HCT116 (cell line): ENCODE data around the gene STAU1. TPM values are rescaled to one million over a fixed set of nuclear protein-coding genes. Genes with fewer than 3 reads are reported as not detected.

ENCODE experiments used
- ATAC-seq: fragments of 200-7000 bp; cut with Tn5 transposase; 2 replicates; pipeline ENCODE4 v1.9.1; 2020; ENCODE audit warnings: mild to moderate bottlenecking, moderate library complexity
- BruUV-seq: library from RNA; stranded (reverse); fragments of 400-500 nt; replicated peaks from 2 replicates; lab custom pipeline; 2021; lab: Mats Ljungman, UMichigan
- CTCF ChIA-PET: fragments of 300-600 bp; sonication (Branson Sonifier 250); formaldehyde crosslinking; loops from one replicate; lab custom pipeline; 2021; ENCODE audit warnings: antibody characterized with exemption; lab: Charles Lee
- POLR2A ChIA-PET: fragments of 300-600, 350-600 bp; sonication (Branson Sonifier 250); formaldehyde crosslinking; loops from one replicate; lab custom pipeline; 2021; ENCODE audit warnings: antibody characterized with exemption; lab: Charles Lee
- RAD21 ChIA-PET, 2 experiments: fragments of 300-600 bp; sonication (Branson Sonifier 250); formaldehyde crosslinking; loops; one replicate each; lab custom pipeline; 2023; ENCODE audit warnings: low total read pairs in 2 of 2; ENCODE audit not compliant: uncharacterized antibody in 2 of 2, unreplicated experiment in 2 of 2, low non-redundant PET in 1 of 2; lab: Charles Lee
- DNase-seq: peaks from one replicate; pipeline ENCODE4 v3.0.0-alpha.2; 2010; ENCODE audit warnings: low read depth, low spot score
- H2AFZ ChIP-seq: fragments of 200-600 bp; shearing (Covaris generic), sonication (generic); 2 replicates; pipeline ENCODE4 v1.6.1; 2017; ENCODE audit warnings: low read depth, mixed run types, mixed read lengths, antibody characterized with exemption, low read length; ENCODE audit not compliant: poor library complexity, severe bottlenecking
- H3K27ac ChIP-seq: 2 replicates; pipeline ENCODE4 v1.5.1; 2012; ENCODE audit warnings: low read depth, low read length
- H3K27me3 ChIP-seq: fragments of 200-600 bp; sonication (generic); 2 replicates; pipeline ENCODE4 v1.6.1; 2016; ENCODE audit warnings: mixed run types, low read length, mixed read lengths; ENCODE audit not compliant: insufficient read depth
- H3K36me3 ChIP-seq, 2 experiments: fragments of 200-500 bp in 1 of 2; fragments of 200-600 bp in 1 of 2; sonication (Bioruptor generic) in 1 of 2; sonication (generic) in 1 of 2; 2 replicates each; pipeline versions ENCODE4 v1.5.1 to v1.6.1; 2014 to 2016; ENCODE audit warnings: low read length in 2 of 2, inconsistent platforms in 1 of 2, mixed read lengths in 1 of 2, mixed run types in 1 of 2; ENCODE audit not compliant: insufficient read depth in 2 of 2, control insufficient read depth in 1 of 2
- H3K4me1 ChIP-seq, 2 experiments: fragments of 200-600 bp in 1 of 2; sonication (generic) in 1 of 2; 2 replicates each; pipeline versions ENCODE4 v1.5.1 to v1.6.1; 2012 to 2017; ENCODE audit warnings: low read length in 2 of 2, inconsistent platforms in 1 of 2, mild to moderate bottlenecking in 1 of 2, mixed read lengths in 1 of 2, mixed run types in 1 of 2, moderate library complexity in 1 of 2; ENCODE audit not compliant: insufficient read depth in 2 of 2, control insufficient read depth in 1 of 2
- H3K4me2 ChIP-seq: fragments of 200-600 bp; sonication (generic); 2 replicates; pipeline ENCODE4 v1.6.1; 2017; ENCODE audit warnings: mixed run types, low read length, mixed read lengths
- H3K4me3 ChIP-seq, 2 experiments: fragments of 200-600 bp in 1 of 2; sonication (generic) in 1 of 2; replicated peaks in 1 of 2; 2 replicates each; pipeline ENCODE4 v1.5.1; 2011 to 2016; ENCODE audit warnings: low read length in 2 of 2, control low read depth in 1 of 2, low read depth in 1 of 2, mild to moderate bottlenecking in 1 of 2, mixed read lengths in 1 of 2, mixed run types in 1 of 2
- H3K79me2 ChIP-seq: fragments of 200-600 bp; sonication (generic); 2 replicates; pipeline ENCODE4 v1.6.1; 2017; ENCODE audit warnings: mild to moderate bottlenecking, mixed run types, low read length, moderate library complexity, mixed read lengths; ENCODE audit not compliant: insufficient read depth
- H3K9ac ChIP-seq: fragments of 200-600 bp; sonication (generic); 2 replicates; pipeline ENCODE4 v1.6.1; 2016; ENCODE audit warnings: low read length, mixed read lengths
- H3K9me2 ChIP-seq: fragments of 200-600 bp; sonication (generic), shearing (Covaris generic); 2 replicates; pipeline ENCODE4 v1.6.1; 2017; ENCODE audit warnings: mixed run types, mild to moderate bottlenecking, moderate library complexity; ENCODE audit not compliant: insufficient read depth
- H3K9me3 ChIP-seq, 2 experiments: fragments of 200-500 bp in 1 of 2; fragments of 200-600 bp in 1 of 2; sonication (Bioruptor generic) in 1 of 2; sonication (generic) in 1 of 2; 2 replicates each; pipeline ENCODE4 v1.6.1; 2014 to 2017; ENCODE audit warnings: low read length in 2 of 2, mixed read lengths in 2 of 2, inconsistent platforms in 1 of 2, low read depth in 1 of 2, mild to moderate bottlenecking in 1 of 2, mixed run types in 1 of 2, moderate library complexity in 1 of 2; ENCODE audit not compliant: control insufficient read depth in 1 of 2, insufficient read depth in 1 of 2
- H4K20me1 ChIP-seq: fragments of 200-600 bp; sonication (generic), shearing (Covaris generic); 2 replicates; pipeline ENCODE4 v1.6.1; 2017; ENCODE audit warnings: mixed run types, mild to moderate bottlenecking, moderate library complexity; ENCODE audit not compliant: insufficient read depth
- EGR1 ChIP-seq: IDR thresholded peaks from 2 replicates; pipeline ENCODE4 v1.6.1; 2012; ENCODE audit warnings: low read depth
- EZH2phosphoT487 ChIP-seq: fragments of 200-600 bp; IDR thresholded peaks from 2 replicates; pipeline ENCODE4 v1.6.1; 2018; ENCODE audit warnings: antibody characterized with exemption, borderline replicate concordance
- JUND ChIP-seq: IDR thresholded peaks from 2 replicates; pipeline ENCODE4 v1.6.1; 2012
- SP1 ChIP-seq: IDR thresholded peaks from 2 replicates; pipeline ENCODE4 v1.6.1; 2012; ENCODE audit warnings: low read depth
- SRF ChIP-seq: IDR thresholded peaks from 2 replicates; pipeline ENCODE4 v1.6.1; 2012; ENCODE audit warnings: low read depth
- YY1 ChIP-seq: IDR thresholded peaks from 2 replicates; pipeline ENCODE4 v1.6.1; 2011; ENCODE audit warnings: low read length, low read depth, moderate library complexity, mild to moderate bottlenecking; ENCODE audit not compliant: insufficient replicate concordance; ENCODE audit errors: extremely low read depth
- ZFX ChIP-seq: fragments of 450-650 bp; IDR thresholded peaks from 2 replicates; pipeline ENCODE4 v1.6.1; 2017
- ZNF274 ChIP-seq: fragments of 200-500 bp; sonication (Bioruptor generic); IDR thresholded peaks from 2 replicates; pipeline ENCODE4 v1.6.1; 2014; ENCODE audit warnings: mild to moderate bottlenecking, low read depth, low read length, inconsistent platforms
- intact Hi-C: fragments of 100-400 bp; cut with micrococcal nuclease; formaldehyde crosslinking; loops from 2 replicates; pipeline ENCODE4 v1.10.0; 2022
- total RNA-seq: library from RNA; stranded (reverse); gene quantifications from one replicate; pipeline ENCODE4 v1.2.1, GENCODE V29; 2021; ENCODE audit not compliant: unreplicated experiment
- TF ChIP-seq, protein P1 (sequence below): IDR thresholded peaks from 2 replicates; pipeline ENCODE4 v1.6.1; 2012

The STAU1 gene
- total RNA-seq, 1 experiment from 2014 or later = 90.3 TPM

- no TSS peak for BruUV-seq
- CTCF ChIA-PET = no interaction called here
Measured at GRCh38 chr20:49099011-49099410, 89.1 kb downstream of the STAU1 start.

GRCh38 chr20:49098136-49098535, 90.0 kb downstream of the STAU1 start:
- no TSS peak for BruUV-seq
- DNase-seq (no peak), ATAC-seq (no peak)
- Histone ChIP-seq H3K4me3 (no peak overlapping the region), H3K27me3 (no peaks in the 10 kb centered on the region), H3K36me3 (peaks cover 59 to 67% of the 10 kb centered on the region in 2 experiments), H3K4me1 (no peaks in the 10 kb centered on the region), H3K4me2 (no peak overlapping the region), H4K20me1 (peaks cover 26% of the 10 kb centered on the region; the same call in 1 of the 2 replicates), H3K9ac (no peak overlapping the region), H3K9me3 (no peaks in the 10 kb centered on the region), H3K27ac (no peak overlapping the region), H2AFZ (no peak overlapping the region), H3K9me2 (no peaks in the 10 kb centered on the region), H3K79me2 (peaks cover 66% of the 10 kb centered on the region)
- ChIA-PET RAD21 (interaction anchor here in 1 of 2 experiments (0.7 kb wide), 1 partner anchor 68 kb away, joined by 6 read pairs; no protein-coding TSS in a partner anchor), CTCF (no interaction called here), POLR2A (no interaction called here)
- TF ChIP-seq EGR1 (no peak), EZH2phosphoT487 (no peak)
- intact Hi-C loops = no loop called here

More at GRCh38 chr20:49099011-49099410, 89.1 kb downstream of the STAU1 start:
- H3K9me3 ChIP-seq = no peaks in the 10 kb centered on the region
- H3K36me3 ChIP-seq = peaks cover 59 to 68% of the 10 kb centered on the region in 2 experiments
- H4K20me1 ChIP-seq = peaks cover 26% of the 10 kb centered on the region; the same call in 1 of the 2 replicates
- H2AFZ ChIP-seq = no peak overlapping the region
- ChIA-PET RAD21 (no interaction called here), POLR2A (interaction anchor here (0.6 kb wide), 1 partner anchor 107 kb away, joined by 4 read pairs; no protein-coding TSS in a partner anchor)
- H3K27ac ChIP-seq = no peak overlapping the region
- intact Hi-C loops = no loop called here
- DNase-seq (no peak), ATAC-seq (no peak)
- H3K9me2 ChIP-seq = no peaks in the 10 kb centered on the region
- no peaks in the 10 kb centered on the region for H3K4me1 ChIP-seq
- H3K9ac ChIP-seq = no peak overlapping the region
- peaks cover 60% of the 10 kb centered on the region for H3K79me2 ChIP-seq
- no peak overlapping the region for H3K4me2 ChIP-seq
- H3K4me3 ChIP-seq = no peak overlapping the region
- H3K27me3 ChIP-seq = no peaks in the 10 kb centered on the region
- TF ChIP-seq ZNF274 (no peak), SRF (no peak), ZFX (no peak), JUND (no peak), SP1 (no peak), YY1 (no peak)
- TF ChIP-seq, protein P1, sequence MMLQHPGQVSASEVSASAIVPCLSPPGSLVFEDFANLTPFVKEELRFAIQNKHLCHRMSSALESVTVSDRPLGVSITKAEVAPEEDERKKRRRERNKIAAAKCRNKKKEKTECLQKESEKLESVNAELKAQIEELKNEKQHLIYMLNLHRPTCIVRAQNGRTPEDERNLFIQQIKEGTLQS = no peak
